ENCODE data around the gene CCL8. TPM values are rescaled to one million over a fixed set of nuclear protein-coding genes. Genes with fewer than 3 reads are reported as not detected.

Gene CCL8
- total RNA-seq, 1 experiment from 2014 or later = not detected

- in situ Hi-C loops (cut with HindIII; ENCODE audit: low pct_unique_long_range_greater_than_20kb, low sequenced_read_pairs) = no loop called here
- DNase-seq (ENCODE audit: low read depth, low spot score) = no peak
- no TSS peak for BruUV-seq (replicated peaks)
These were observed 51.8 kb downstream of the CCL8 start for GRCh38 chr17:34370997-34371395.

More at GRCh38 chr17:34370997-34371395, 51.8 kb downstream of the CCL8 start:
- no peaks in the 10 kb centered on the region for H3K27me3 ChIP-seq (ENCODE audit: control insufficient read depth, insufficient read depth, low read length)
- no peaks in the 10 kb centered on the region for H3K9me3 ChIP-seq (ENCODE audit: control insufficient read depth, insufficient read depth, low read depth, low read length)
- ATAC-seq = peak; percentile 57
- H3K27ac ChIP-seq (ENCODE audit: low read length) = no peak overlapping the region
- no peaks in the 10 kb centered on the region for H3K4me1 ChIP-seq (ENCODE audit: control insufficient read depth, insufficient read depth, low read length)
- TF ChIP-seq POLR2AphosphoS5 (IDR thresholded peaks at IDR 0.05; ENCODE audit: low read depth, low read length) (no peak), TCF7L2 (IDR thresholded peaks at IDR 0.05; ENCODE audit: low read depth, low read length) (no peak), CTCF (IDR thresholded peaks at IDR 0.05) (no peak), REST (IDR thresholded peaks at IDR 0.05; ENCODE audit: insufficient read depth in 1 of 2, low read depth in 2 of 2, low read length in 1 of 2) (no peak), SIN3A (IDR thresholded peaks at IDR 0.05; ENCODE audit: borderline replicate concordance, insufficient read depth, low read depth, low read length) (no peak)
- H3K36me3 ChIP-seq (ENCODE audit: control insufficient read depth, insufficient read depth, low read length) = no peaks in the 10 kb centered on the region
- no peak overlapping the region for H3K4me3 ChIP-seq (ENCODE audit: low read depth in 2 of 2, low read length in 2 of 2)
- intact Hi-C loops (cut with micrococcal nuclease; ENCODE audit: unreplicated experiment) = no loop called here
- ChIA-PET POLR2A (no interaction called here), CTCF (interaction anchor here (1.2 kb wide), 1 partner anchor 9 kb away, joined by 3 read pairs; no protein-coding TSS in a partner anchor)

Other genes starting within 250 kb of the CCL8 start
- 513 TPM for gene CCL2, start 64.2 kb upstream of the CCL8 start, total RNA-seq (2021; ENCODE audit: unreplicated experiment)
- gene CCL7, start 49.2 kb upstream of the CCL8 start, total RNA-seq (2021; ENCODE audit: unreplicated experiment) = 0.31 TPM
- gene CCL11, start 33.7 kb upstream of the CCL8 start, total RNA-seq (2021; ENCODE audit: unreplicated experiment) = not detected
- gene CCL13, start 37.0 kb downstream of the CCL8 start, total RNA-seq (2021; ENCODE audit: unreplicated experiment) = not detected
- not detected for gene CCL1, start 43.8 kb downstream of the CCL8 start, total RNA-seq (2021; ENCODE audit: unreplicated experiment)